Coronary artery (tissue), 2 donors: ENCODE measurements around the gene CRTC3.
"Not testable (repeated sequence)": the region's sequence is repeated elsewhere in the genome, so short reads cannot be mapped to it uniquely, and the experiment has no call there.

Experiments used
- DNase-seq: peaks from one replicate; pipeline ENCODE4 v3.0.0-alpha.2; 2017; ENCODE audit warnings: low spot score
- H3K27ac ChIP-seq, 2 donors: fragments of 200-600 bp; sonication (generic); one replicate each; pipeline ENCODE4 v1.5.1; 2016 to 2019
- H3K4me3 ChIP-seq: fragments of 200-600 bp; sonication (generic); 2 replicates; pipeline ENCODE4 v1.5.1; 2016; ENCODE audit warnings: mild to moderate bottlenecking, moderate library complexity
- CTCF ChIP-seq: fragments of 200-600 bp; sonication (generic); IDR thresholded peaks from one replicate; pipeline ENCODE4 v1.5.1; 2019; ENCODE audit warnings: antibody characterized with exemption

CRTC3 gene

DNA sequence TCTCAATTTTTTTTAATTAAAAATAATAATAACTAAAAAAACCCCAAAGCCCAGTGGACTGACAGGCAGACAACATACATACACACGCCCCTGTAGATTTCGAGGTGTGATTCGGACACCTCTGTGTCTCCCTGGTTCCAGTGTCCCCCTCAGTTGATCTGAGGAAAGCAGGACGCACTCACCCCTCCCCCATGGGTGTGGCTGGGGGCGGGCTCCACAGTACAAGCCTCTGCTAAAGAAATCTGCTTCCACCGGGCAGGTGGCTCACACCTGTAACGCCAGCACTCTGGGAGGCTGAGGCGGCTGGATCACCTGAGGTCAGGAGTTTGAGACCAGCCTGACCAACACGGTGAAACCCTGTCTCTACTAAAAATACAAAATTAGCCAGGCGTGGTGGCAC lies 153.6 kb downstream of the CRTC3 start:
- Histone ChIP-seq H3K27ac (no peak overlapping the region), H3K4me3 (no peak overlapping the region)
- DNase-seq = no peak
- TF ChIP-seq CTCF = no peak

DNA sequence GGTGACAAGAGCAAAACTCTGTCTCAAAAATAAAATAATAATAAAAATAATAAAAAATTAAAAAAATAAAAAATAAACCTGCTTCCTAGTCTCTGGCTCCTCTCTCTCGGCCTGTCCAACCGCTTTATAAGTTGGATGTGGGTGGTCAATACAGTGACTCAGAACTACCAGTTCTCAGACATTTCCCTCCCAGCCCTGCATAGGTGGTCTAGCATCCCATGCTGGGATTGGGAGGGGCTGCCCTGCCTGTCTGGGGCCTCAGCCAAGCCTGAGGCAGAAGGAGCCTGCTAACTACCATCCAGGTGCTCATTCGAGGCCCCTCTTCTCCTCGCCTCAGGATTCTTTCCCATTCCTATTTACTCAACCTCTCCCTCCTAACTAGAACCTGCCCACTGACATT lies 154.2 kb downstream of the CRTC3 start:
- no peak for TF ChIP-seq CTCF
- H3K27ac ChIP-seq = no peak overlapping the region
- H3K4me3 ChIP-seq = no peak overlapping the region
- DNase-seq = no peak

DNA sequence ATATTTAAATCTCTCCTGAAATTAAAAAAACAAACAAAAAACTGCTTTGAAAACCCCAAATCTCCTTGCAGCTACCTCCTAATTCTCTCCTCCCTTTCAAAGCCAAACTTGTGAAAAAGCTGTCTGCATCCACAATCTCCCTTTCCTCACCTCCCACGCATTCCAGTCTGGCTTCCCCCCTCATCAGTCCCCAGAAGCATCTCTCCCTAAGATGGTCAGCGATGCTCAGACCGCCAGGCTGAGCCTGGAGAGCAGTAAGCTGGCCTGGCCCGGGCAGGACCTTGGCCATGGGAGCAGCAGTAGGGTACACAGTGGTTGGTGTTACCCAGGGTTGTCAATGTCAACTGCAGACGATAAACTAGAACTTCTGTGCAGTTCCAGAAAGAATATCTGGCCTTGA lies 154.6 kb downstream of the CRTC3 start:
- no peak for TF ChIP-seq CTCF
- no peak overlapping the region for H3K4me3 ChIP-seq
- DNase-seq = no peak

DNA sequence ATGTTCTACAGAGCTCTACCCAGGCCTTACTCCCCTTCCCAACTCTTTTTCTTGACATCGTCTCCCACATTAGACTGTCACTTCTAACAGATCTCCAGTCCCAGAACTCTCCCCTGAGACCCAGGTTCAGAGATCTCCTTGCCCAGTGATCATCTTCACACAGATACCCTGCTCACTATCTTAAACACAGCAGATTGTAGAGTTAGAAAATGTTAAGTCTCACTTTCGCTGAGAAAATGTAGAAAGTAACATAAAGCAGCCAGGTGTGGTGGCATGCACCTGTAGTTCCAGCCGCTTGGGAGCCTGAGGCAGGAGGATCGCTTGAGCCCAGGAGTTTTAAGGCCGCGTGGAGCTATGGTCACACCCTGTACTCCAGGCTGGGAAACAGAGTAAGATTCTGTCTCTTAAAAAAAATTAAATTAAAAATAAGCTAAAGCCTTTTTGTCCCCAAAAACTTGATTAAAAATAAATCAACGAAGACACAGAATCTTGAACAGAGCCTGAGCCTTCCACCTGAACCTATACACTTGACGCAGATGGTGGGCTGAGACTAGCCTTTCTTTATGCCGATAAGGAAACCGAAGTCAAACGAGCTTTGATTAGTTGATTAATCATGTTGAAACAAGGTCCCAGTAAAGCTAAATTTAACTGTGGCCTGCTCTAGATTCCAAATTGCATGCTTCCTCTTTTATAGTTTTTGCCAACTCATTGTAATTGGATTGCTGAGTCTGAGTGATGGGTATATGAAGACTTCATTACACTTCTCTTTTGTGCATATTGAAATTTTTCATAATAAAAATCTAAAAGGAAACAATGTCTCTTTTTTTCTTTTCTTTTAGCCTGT lies 156.1 kb downstream of the CRTC3 start:
- no peak for TF ChIP-seq CTCF
- no peak for DNase-seq
- Histone ChIP-seq H3K4me3 (no peak overlapping the region), H3K27ac (no peak overlapping the region)

More for the DNA sequence above, 154.6 kb downstream of the CRTC3 start:
- no peak overlapping the region for H3K27ac ChIP-seq

DNA sequence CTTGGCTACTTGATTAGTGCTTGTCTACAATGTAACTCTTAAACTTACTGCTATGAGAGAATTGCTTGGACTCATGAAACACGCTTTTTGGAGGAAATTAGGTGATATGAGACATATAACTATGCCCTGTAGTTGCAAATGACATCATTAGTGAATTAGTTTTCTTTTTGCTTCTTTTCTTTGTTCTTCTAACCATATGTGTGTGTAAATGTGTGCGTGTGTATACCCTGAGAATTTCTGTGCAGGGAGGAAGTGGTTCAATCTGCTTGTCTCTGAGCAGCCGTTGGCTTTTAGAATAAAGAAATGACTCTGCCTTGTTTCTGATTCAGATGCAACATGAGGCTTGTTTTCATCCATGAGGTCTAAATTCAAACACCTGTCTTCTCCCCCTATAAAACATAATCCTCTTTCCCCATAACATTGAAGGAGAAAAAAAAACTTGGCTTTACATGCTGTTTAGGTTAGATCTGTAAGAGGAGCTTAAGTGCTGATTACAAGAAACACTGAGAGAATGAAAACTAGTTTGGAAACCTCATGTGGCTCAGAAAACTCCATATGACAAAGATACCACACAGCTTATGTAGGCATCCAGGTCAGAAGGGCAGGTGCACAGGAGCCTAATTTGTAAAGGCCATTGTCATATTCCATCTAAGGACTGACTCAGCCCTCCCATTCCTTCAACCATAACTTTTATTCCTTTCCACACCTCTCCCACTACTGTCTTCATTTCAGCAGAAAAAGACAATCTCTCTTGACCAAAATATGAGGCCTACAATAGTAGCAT lies 156.9 kb downstream of the CRTC3 start:
- TF ChIP-seq CTCF = no peak
- H3K4me3 ChIP-seq = no peak overlapping the region
- no peak overlapping the region for H3K27ac ChIP-seq
- DNase-seq = no peak

DNA sequence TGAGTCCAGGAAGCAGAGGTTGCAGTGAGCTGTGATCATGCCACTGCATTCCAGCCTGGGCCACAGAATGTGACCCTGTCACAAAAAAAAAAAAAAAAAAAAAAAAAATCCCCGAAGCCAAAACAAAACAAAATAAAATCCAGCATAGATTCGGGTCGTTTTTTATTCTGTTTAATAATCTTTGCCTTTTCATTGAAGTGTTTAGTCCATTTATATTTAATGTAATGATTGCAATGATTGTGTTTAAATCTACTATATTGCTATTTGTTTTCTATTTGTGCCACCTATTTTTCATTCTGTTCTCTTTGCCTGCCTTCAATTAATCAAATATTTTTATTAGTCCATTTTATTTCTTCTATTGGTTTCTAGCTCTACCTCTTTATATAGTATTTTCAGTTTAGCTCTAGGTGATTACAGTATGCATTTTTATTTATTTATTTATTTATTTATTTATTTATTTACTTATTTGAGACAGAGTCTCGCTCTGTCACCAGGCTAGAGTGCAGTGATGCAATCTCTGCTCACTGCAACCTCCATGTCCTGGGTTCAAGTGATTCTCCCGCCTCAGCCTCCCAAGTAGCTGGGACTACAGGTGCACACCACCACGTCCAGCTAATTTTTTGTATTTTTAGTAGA lies 159.7 kb downstream of the CRTC3 start:
- DNase-seq = not testable (repeated sequence)

GRCh38 chr15:90690585-90690984 lies 160.9 kb downstream of the CRTC3 start:
- H3K27ac ChIP-seq = no peak overlapping the region
- H3K4me3 ChIP-seq = no peak overlapping the region
- DNase-seq = no peak
- no peak for TF ChIP-seq CTCF

More for the DNA sequence above, 159.7 kb downstream of the CRTC3 start:
- H3K27ac ChIP-seq, H3K4me3 ChIP-seq: not testable (repeated sequence)
